Stimulated activated CD4-positive, alpha-beta T cell treated with anti-CD3 and anti-CD28 coated beads, Interleukin-4, amount 100 ng/mL, for 48 hours (primary cell): ENCODE measurements around the gene DCAF10.
"Not testable (repeated sequence)": the region's sequence is repeated elsewhere in the genome, so short reads cannot be mapped to it uniquely, and the experiment has no call there.

ENCODE experiments used
- DNase-seq, 2 donors: peaks; one replicate each; pipeline ENCODE4 v3.0.0-alpha.2; 2020; ENCODE audit warnings: low read depth in 2 of 2

DCAF10 gene

DNA sequence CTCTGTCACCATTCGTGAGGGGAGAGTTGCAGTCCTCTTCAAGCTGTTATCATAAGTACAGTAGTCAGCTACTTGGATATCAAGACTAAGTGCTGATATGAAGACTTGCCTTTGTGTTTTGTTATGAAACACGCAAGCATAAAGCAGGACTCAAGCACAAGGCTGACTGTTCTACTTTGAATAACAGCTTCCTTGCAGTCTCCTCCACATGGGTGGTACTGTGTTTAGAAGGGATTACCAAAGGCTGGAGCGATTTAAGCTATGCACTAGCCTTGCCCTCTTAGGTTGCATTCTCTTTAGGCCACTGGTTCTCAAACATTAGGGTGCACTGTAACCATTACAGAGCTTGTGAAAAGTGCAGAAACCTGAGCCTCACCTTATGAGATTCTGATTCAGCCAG is 61.9 kb downstream of the DCAF10 start:
- DNase-seq = no peak

GRCh38 chr9:37870081-37870798 is 69.6 kb downstream of the DCAF10 start:
- no peak for DNase-seq

- DNase-seq = no peak
Measured at GRCh38 chr9:37870799-37871176, 70.2 kb downstream of the DCAF10 start.

GRCh38 chr9:37873955-37874354 is 73.4 kb downstream of the DCAF10 start:
- DNase-seq = no peak

- DNase-seq = no peak
Measured at GRCh38 chr9:37876376-37876775, 75.8 kb downstream of the DCAF10 start.

DNA sequence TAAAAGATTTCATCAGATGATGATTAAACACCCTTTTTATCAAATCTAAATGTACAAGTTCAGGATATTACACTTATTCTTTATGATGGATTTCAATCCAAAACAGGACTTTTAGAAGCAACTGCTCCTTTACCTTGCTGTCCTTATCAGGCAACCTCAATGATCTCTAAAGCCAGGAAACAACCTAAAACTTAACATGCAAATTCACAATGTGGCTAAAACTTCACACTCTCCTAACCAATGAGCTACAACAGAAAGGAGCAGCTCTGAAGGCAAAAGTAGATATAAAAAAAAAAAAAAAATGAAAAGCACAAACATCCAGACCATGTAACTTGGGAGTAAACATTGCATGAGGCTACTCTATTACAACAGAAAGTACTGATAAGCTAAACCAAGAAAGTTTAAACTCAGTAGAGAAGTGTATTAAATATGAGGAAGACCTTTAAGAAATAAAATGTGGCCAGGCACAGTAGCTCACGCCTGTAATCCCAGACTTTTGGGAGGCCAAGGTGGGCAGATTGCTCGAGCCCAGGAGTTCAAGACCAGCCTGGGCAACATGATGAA is 80.4 kb downstream of the DCAF10 start:
- DNase-seq = no peak

GRCh38 chr9:37887977-37888583 is 87.5 kb downstream of the DCAF10 start:
- DNase-seq = not testable (repeated sequence)

GRCh38 chr9:37889536-37889935 is 88.9 kb downstream of the DCAF10 start:
- DNase-seq = no peak

GRCh38 chr9:37891042-37891441 is 90.4 kb downstream of the DCAF10 start:
- DNase-seq = not testable (repeated sequence)

- DNase-seq = no peak
Measured at GRCh38 chr9:37892063-37892462, 91.5 kb downstream of the DCAF10 start.

GRCh38 chr9:37897665-37898064 is 97.1 kb downstream of the DCAF10 start:
- no peak for DNase-seq

- no peak for DNase-seq
Measured at GRCh38 chr9:37899041-37899440, 98.4 kb downstream of the DCAF10 start.

DNA sequence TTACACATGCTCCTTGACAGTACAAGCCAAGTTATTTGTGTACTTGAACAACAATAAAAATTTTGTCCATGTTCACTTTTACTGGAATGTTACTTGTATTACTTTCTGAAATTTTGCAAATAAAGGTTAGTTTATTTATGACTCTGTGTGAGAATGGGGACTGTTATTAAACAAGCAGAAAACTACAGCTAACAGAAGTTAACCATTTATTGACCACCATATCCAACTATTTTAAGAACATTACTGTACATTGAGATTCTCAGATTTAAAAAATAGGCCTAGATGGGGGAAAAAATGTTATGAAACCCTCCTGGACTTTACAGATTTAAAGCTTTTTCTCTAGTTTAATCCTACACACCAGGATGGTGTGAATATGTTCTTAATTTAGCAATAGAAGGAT is 101.5 kb downstream of the DCAF10 start:
- DNase-seq = no peak

DNA sequence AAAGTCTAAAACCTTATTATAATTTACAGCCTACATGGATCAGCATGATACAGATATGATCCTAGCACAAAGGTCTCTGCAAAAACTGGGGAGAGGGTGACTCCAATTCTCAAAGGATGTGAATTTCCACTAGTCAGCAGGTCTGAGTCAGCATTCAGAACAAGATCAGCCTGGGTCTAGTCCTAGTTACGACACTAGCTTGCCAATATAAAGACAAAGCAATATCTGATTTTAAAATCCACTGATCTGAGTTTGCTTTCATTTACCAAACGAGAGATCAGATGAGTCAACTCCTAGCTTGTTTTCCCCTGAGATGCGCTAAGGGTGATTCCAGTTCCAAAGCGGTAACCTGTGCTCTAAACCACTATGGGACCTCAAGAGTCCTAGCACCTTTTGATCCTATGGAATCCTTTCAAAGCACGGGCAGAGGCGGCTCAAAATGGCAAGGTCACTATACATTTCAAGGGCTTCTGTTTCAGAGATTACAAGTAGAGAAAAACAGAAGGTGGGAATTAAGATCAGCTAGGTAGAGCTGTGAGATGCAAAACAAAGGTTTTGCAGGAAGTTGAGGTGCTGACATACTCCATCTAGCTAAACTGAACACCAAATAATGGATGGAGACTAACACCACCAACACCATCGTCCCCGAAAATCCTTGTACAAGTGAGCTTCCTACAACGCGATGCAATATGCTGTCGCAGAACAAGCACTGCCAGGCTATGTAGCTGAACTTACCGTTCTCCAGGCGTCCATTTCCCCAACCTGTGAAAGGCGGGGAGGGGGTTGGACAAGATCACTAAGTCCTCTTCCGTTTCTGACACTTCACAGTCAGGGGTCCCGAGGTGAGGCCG is 102.4 kb downstream of the DCAF10 start:
- DNase-seq = no peak

DNA sequence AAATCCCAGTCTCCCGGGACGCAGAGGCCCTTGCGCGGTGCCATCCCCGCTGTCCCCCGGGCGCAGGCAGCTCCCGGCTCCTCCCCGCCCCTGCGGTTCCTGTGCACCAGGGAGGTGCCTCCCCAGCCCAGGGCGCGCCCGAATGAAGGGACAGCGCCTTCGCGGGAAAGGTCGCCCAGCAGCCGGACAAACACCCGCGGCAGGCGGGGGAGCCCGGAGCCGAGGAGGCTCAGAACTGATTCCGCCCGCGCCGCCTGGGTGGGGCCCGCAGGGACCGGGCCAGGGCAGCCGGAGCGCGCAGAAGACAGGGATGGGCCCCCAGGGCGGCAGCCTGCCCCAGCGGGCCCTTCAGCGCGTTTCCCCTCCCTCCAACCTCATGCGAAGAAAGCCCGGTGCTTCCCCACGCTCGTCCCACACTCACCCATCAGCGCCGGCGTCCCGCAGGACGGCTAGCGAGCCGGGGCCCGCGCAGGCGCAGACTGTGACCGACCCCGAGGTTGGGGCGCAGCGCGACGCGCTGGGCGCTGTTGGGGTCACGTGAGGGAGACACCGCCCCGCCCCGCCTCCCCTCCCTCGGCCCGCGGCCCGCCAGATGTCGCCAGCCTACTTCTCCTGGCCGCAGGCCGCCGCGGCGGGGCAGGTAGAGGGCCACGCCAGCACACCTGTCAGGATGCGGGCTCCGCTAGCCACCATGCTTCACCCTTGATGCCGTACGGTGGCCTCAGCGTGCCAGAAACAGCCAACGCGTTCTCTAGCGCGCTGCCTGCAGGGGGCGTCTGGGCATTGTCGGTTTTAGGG is 103.2 kb downstream of the DCAF10 start, which contains the start of gene SLC25A51:
SLC25A51 (minus strand) TSS at position 481 of the 798 bp plus-strand sequence. CDS start 15,577 bp downstream, outside the sequence.
- peak; percentile 90 to 94 for DNase-seq

DNA sequence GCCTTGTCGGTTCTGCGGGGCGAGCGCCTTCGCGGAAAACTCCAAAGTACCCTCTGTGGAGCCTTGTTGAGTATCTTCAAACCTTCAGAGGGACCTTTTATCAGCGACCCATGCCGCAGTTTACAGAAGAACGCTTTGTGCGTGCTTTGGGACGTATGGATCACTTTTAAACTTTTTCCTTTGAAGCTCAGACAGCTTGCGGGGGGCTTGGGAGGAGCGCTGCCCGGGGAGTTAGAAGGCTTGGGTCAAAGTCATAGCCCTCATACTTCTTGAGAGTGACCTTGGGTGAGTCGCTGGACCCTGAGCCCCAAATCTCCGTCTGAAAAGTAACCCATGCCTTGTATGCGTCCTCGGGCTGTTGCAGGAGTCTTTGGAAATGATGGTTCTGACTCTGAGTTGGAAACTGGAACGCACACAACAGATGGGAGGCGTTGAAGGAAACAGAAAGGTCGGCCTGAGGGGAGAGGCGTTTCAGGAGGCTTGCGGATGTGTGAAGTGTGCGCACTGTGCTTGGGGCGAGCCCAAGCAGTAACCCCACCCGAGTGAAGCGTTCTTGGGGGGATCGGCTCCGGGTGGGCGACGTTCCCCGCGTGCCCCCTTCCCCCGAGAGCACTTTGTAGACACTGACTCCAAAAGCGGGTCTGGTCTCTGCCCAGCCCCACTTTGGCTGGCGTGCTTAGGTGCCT is 104.0 kb downstream of the DCAF10 start:
- no peak for DNase-seq

- no peak for DNase-seq
Measured at GRCh38 chr9:37905131-37905505, 104.5 kb downstream of the DCAF10 start.

GRCh38 chr9:37905776-37906175 is 105.2 kb downstream of the DCAF10 start:
- no peak for DNase-seq

GRCh38 chr9:37906312-37907239 is 106.0 kb downstream of the DCAF10 start:
- DNase-seq = no peak

DNA sequence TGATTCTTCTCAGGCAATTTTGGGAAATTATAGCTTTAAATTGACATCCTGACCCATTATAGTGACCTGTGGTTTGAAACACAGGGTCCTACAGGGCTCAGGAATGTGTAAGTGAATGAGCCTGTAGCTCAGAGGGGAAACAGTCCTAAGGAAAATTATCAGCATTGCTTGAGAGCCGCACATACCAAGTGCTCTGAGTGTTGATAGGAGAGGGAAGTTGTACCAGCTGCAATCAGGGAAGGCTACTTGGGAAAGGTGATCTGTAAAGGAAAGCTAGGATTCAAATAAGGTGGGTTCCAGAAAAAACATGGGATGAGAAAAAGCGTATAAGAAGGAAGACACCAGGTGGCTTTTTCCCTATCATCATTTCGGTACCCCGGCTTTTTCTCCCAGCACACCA is 107.7 kb downstream of the DCAF10 start:
- DNase-seq = no peak
